GM12878 (cell line): ENCODE data around the gene CATSPER3. TPM values are rescaled to one million over a fixed set of nuclear protein-coding genes. Genes with fewer than 3 reads are reported as not detected.

Source experiments
- ATAC-seq: fragments of 200-7000 bp; cut with Tn5 transposase; 3 replicates; pipeline ENCODE4 v1.9.1; 2020; ENCODE audit warnings: mild to moderate bottlenecking, moderate library complexity
- BruUV-seq: library from RNA; stranded (reverse); fragments of 400-500 nt; replicated peaks from 2 replicates; lab custom pipeline; 2021; lab: Mats Ljungman, UMichigan
- CTCF ChIA-PET: fragments of 300-600 bp; sonication (Branson Sonifier 250); formaldehyde crosslinking; extraction: SDS; loops from one replicate; lab custom pipeline; 2021; ENCODE audit warnings: inconsistent platforms; lab: Yijun Ruan, JAX
- POLR2A ChIA-PET: fragments of 350-600 bp; formaldehyde crosslinking; extraction: SDS; loops from one replicate; lab custom pipeline; 2021; ENCODE audit warnings: inconsistent platforms; lab: Charles Lee
- RAD21 ChIA-PET: fragments of 300-600 bp; sonication (Branson Sonifier 250); formaldehyde crosslinking; loops from one replicate; lab custom pipeline; 2023; ENCODE audit warnings: antibody characterized with exemption; ENCODE audit not compliant: unreplicated experiment; lab: Charles Lee
- SMC1A ChIA-PET: fragments of 300-600 bp; sonication (Branson Sonifier 250); formaldehyde crosslinking; loops from one replicate; lab custom pipeline; 2023; ENCODE audit not compliant: unreplicated experiment, uncharacterized antibody; lab: Charles Lee
- DNase-seq: peaks from one replicate; pipeline ENCODE4 v3.0.0-alpha.2; 2011; ENCODE audit warnings: low read depth, low spot score
- FAIRE-seq: peaks from 3 replicates; lab custom pipeline; 2011; peaks lifted over from hg19 to GRCh38; lab: Jason Lieb, UNC
- H2AFZ ChIP-seq: 2 replicates; pipeline ENCODE4 v1.6.0; 2011; ENCODE audit warnings: low read depth, low read length, control low read depth; ENCODE audit not compliant: control insufficient read depth
- H3K27ac ChIP-seq: 2 replicates; pipeline ENCODE4 v1.5.1; 2011; ENCODE audit warnings: control low read depth; ENCODE audit not compliant: control insufficient read depth, insufficient read depth
- H3K27me3 ChIP-seq, 2 experiments: replicated peaks in 1 of 2; 2 replicates each; pipeline versions ENCODE4 v1.6.0 to v1.6.1; 2011; ENCODE audit warnings: low read length in 1 of 2; ENCODE audit not compliant: control insufficient read depth in 2 of 2, insufficient read depth in 2 of 2
- H3K36me3 ChIP-seq, 2 experiments: 2 replicates each; pipeline ENCODE4 v1.5.1; 2011; ENCODE audit warnings: low read length in 1 of 2; ENCODE audit not compliant: control insufficient read depth in 2 of 2, insufficient read depth in 2 of 2
- H3K4me1 ChIP-seq: 2 replicates; pipeline ENCODE4 v1.6.1; 2011; ENCODE audit warnings: mild to moderate bottlenecking, low read length, moderate library complexity, mixed read lengths; ENCODE audit not compliant: control insufficient read depth, insufficient read depth
- H3K4me2 ChIP-seq: 2 replicates; pipeline ENCODE4 v1.6.0; 2011; ENCODE audit warnings: control low read depth; ENCODE audit not compliant: control insufficient read depth, insufficient read depth
- H3K4me3 ChIP-seq: fragments of 200-600 bp; sonication (generic); 2 replicates; pipeline ENCODE4 v1.5.1; 2016
- H3K79me2 ChIP-seq: 2 replicates; pipeline ENCODE4 v1.6.0; 2011; ENCODE audit warnings: low read length; ENCODE audit not compliant: control insufficient read depth, insufficient read depth
- H3K9ac ChIP-seq: 2 replicates; pipeline ENCODE4 v1.8.0; 2011; ENCODE audit warnings: low read length, control low read depth, mixed read lengths; ENCODE audit not compliant: control insufficient read depth, insufficient read depth
- H3K9me3 ChIP-seq: replicated peaks from 3 replicates; pipeline ENCODE4 v1.5.1; 2011; ENCODE audit warnings: mild to moderate bottlenecking, low read length; ENCODE audit not compliant: control insufficient read depth, insufficient read depth
- H4K20me1 ChIP-seq: 2 replicates; pipeline ENCODE4 v1.6.0; 2011; ENCODE audit not compliant: control insufficient read depth, insufficient read depth
- ASH2L ChIP-seq: fragments of 300-600, 200-600 bp; sonication (generic); IDR thresholded peaks from 2 replicates; pipeline ENCODE4 v1.6.1; 2017; ENCODE audit warnings: low read depth, mild to moderate bottlenecking, borderline replicate concordance
- HDAC6 ChIP-seq: fragments of 200-600 bp; sonication (generic); IDR thresholded peaks from one replicate; pipeline ENCODE4 v1.8.0; 2017; ENCODE audit warnings: antibody characterized with exemption; ENCODE audit not compliant: unreplicated experiment
- IKZF1 ChIP-seq: fragments of 450-650 bp; conservative IDR thresholded peaks from 2 replicates; pipeline ENCODE4 v1.6.1; 2017; ENCODE audit warnings: antibody characterized with exemption, mild to moderate bottlenecking
- IRF4 ChIP-seq: IDR thresholded peaks from 2 replicates; pipeline ENCODE4 v1.6.1; 2011; ENCODE audit warnings: low read depth, low read length
- MEF2B ChIP-seq: fragments of 450-650 bp; IDR thresholded peaks from 2 replicates; pipeline ENCODE4 v1.6.1; 2018; ENCODE audit warnings: mild to moderate bottlenecking, moderate library complexity; ENCODE audit not compliant: partially characterized antibody, poor library complexity, severe bottlenecking
- MTA3 ChIP-seq: IDR thresholded peaks from 2 replicates; pipeline ENCODE4 v1.6.1; 2012; ENCODE audit warnings: low read length, inconsistent platforms, borderline replicate concordance
- MXI1 ChIP-seq: fragments of 150-350 bp; IDR thresholded peaks from 2 replicates; pipeline ENCODE4 v1.6.1; 2011; ENCODE audit warnings: low read depth, mild to moderate bottlenecking, inconsistent platforms, low read length, improper control_type of control experiment
- POLR2A ChIP-seq: IDR thresholded peaks from 2 replicates; pipeline ENCODE4 v1.6.1; 2011; ENCODE audit warnings: low read depth, mild to moderate bottlenecking, low read length
- POU2F2 ChIP-seq: IDR thresholded peaks from 3 replicates; pipeline ENCODE4 v1.6.1; 2011; ENCODE audit warnings: low read depth, mild to moderate bottlenecking, low read length, borderline replicate concordance
- RBBP5 ChIP-seq: fragments of 200-600 bp; sonication (generic); conservative IDR thresholded peaks from 2 replicates; pipeline ENCODE4 v1.6.1; 2016
- RELA ChIP-seq: fragments of 450-650 bp; IDR thresholded peaks from 2 replicates; pipeline ENCODE4 v1.8.0; 2014; ENCODE audit warnings: borderline replicate concordance; ENCODE audit not compliant: partially characterized antibody
- SUZ12 ChIP-seq: fragments of 200-600 bp; sonication (generic); IDR thresholded peaks from one replicate; pipeline ENCODE4 v1.6.1; 2018; ENCODE audit warnings: antibody characterized with exemption, mild to moderate bottlenecking; ENCODE audit not compliant: unreplicated experiment
- TAF1 ChIP-seq: IDR thresholded peaks from 2 replicates; pipeline ENCODE4 v1.6.1; 2011; ENCODE audit warnings: mild to moderate bottlenecking, low read depth, low read length, borderline replicate concordance
- WGBS: methylation state at CpG from one replicate; pipeline ENCODE4 v1.1.6; 2016; ENCODE audit warnings: low lambda C conversion rate; ENCODE audit not compliant: insufficient replicate concordance, insufficient coverage; ENCODE audit errors: missing lambda C conversion rate; 5-methylcytosine and 5-hydroxymethylcytosine counted together
- in situ Hi-C: fragments of 300-500 bp; cut with MboI; formaldehyde crosslinking; loops from 9 replicates; pipeline ENCODE4 v1.14.3; 2018; ENCODE audit warnings: mixed read lengths
- intact Hi-C: fragments of 100-400 bp; cut with micrococcal nuclease; formaldehyde crosslinking; loops from one replicate; pipeline ENCODE4 v1.14.2; 2022; ENCODE audit not compliant: unreplicated experiment
- polyA plus RNA-seq, 11 experiments: library from polyadenylated mRNA; depleted of rRNA in 4 of 11; unstranded in 6 of 11; stranded (reverse) in 5 of 11; fragments of >200 nt; fragmentation: Nextera tagmentation in 4 of 11; fragmentation: Illumina TruSeq in 1 of 11; extraction: Ambion mirVana in 4 of 11; extraction: Trizol in 1 of 11; gene quantifications; 1 replicate in 1 of 11; 2 replicates in 10 of 11; pipeline versions ENCODE4 v1.2.1 to v1.2.3, GENCODE V29; 2011 to 2016; ENCODE audit warnings: inconsistent platforms in 2 of 11, missing spikeins in 2 of 11, low read depth in 1 of 11
- total RNA-seq, 4 experiments: library from RNA; depleted of rRNA in 3 of 4; stranded (reverse); fragments of >200 nt in 3 of 4; fragmentation: Illumina TruSeq in 1 of 4; extraction: Trizol in 1 of 4; gene quantifications; 2 replicates each; pipeline versions ENCODE4 v1.2.1 to v1.2.3, GENCODE V29; 2013 to 2021
- TF ChIP-seq, protein P1 (sequence below): fragments of 450-650 bp; IDR thresholded peaks from 2 replicates; pipeline ENCODE4 v1.6.1; 2017; ENCODE audit warnings: low read depth, mild to moderate bottlenecking, moderate library complexity

CATSPER3 gene
- total and polyA plus RNA-seq, 10 of the 15 experiments (the other 5 are each of a cell fraction or from before 2014, with no cell fraction given) = 0.06 to 0.38 (median 0.13) TPM; not detected in 4

GRCh38 chr5:135032695-135032998 is 64.9 kb downstream of the CATSPER3 start:
- no peak for DNase-seq
- peaks cover 33 to 38% of the 10 kb centered on the region in 2 experiments for H3K27me3 ChIP-seq
- H3K36me3 ChIP-seq = no peaks in the 10 kb centered on the region
- H3K4me2 ChIP-seq = no peak overlapping the region
- no peak overlapping the region for H3K27ac ChIP-seq
- no peak for ATAC-seq
- no peak overlapping the region for H3K9ac ChIP-seq
- ChIA-PET SMC1A (no interaction called here), RAD21 (no interaction called here), CTCF (no interaction called here), POLR2A (no interaction called here)
- no peaks in the 10 kb centered on the region for H3K79me2 ChIP-seq
- no TSS peak for BruUV-seq
- H3K4me3 ChIP-seq = no peak overlapping the region; the same call in 1 of the 2 replicates
- TF ChIP-seq MEF2B (no peak), MTA3 (no peak), RELA (no peak)
- H4K20me1 ChIP-seq = no peaks in the 10 kb centered on the region
- intact Hi-C loops (no loop called here), in situ Hi-C loops (no loop called here)
- FAIRE-seq = no peak
- WGBS = 7% methylated on average over 18 of the region's 18 CpGs
- no peak overlapping the region for H2AFZ ChIP-seq
- H3K9me3 ChIP-seq = peaks cover 6% of the 10 kb centered on the region; the same call in 2 of the 3 replicates
- H3K4me1 ChIP-seq = no peaks in the 10 kb centered on the region

GRCh38 chr5:135032999-135033861 is 65.5 kb downstream of the CATSPER3 start:
- intact Hi-C loops (no loop called here), in situ Hi-C loops (no loop called here)
- ChIA-PET SMC1A (no interaction called here), RAD21 (no interaction called here), CTCF (no interaction called here), POLR2A (no interaction called here)
- no peak for FAIRE-seq
- 2% methylated on average over 69 of the region's 89 CpGs for WGBS
- H3K4me2 ChIP-seq = peak overlapping the region; percentile 85
- peak overlapping the region; percentile 58 for H3K4me3 ChIP-seq
- H3K9ac ChIP-seq = no peak overlapping the region
- peak; percentile 21; the same call in 1 of the 3 replicates for ATAC-seq
- no peaks in the 10 kb centered on the region for H3K4me1 ChIP-seq
- H3K27ac ChIP-seq = no peak overlapping the region
- no peak for DNase-seq
- peaks cover 6% of the 10 kb centered on the region; the same call in 2 of the 3 replicates for H3K9me3 ChIP-seq
- H3K27me3 ChIP-seq = peaks cover 35 to 43% of the 10 kb centered on the region in 2 experiments
- no peaks in the 10 kb centered on the region; the same call in 1 of the 2 replicates for H4K20me1 ChIP-seq
- no peaks in the 10 kb centered on the region for H3K79me2 ChIP-seq
- H3K36me3 ChIP-seq = no peaks in the 10 kb centered on the region
- BruUV-seq = no TSS peak
- H2AFZ ChIP-seq = no peak overlapping the region
- TF ChIP-seq, protein P1, sequence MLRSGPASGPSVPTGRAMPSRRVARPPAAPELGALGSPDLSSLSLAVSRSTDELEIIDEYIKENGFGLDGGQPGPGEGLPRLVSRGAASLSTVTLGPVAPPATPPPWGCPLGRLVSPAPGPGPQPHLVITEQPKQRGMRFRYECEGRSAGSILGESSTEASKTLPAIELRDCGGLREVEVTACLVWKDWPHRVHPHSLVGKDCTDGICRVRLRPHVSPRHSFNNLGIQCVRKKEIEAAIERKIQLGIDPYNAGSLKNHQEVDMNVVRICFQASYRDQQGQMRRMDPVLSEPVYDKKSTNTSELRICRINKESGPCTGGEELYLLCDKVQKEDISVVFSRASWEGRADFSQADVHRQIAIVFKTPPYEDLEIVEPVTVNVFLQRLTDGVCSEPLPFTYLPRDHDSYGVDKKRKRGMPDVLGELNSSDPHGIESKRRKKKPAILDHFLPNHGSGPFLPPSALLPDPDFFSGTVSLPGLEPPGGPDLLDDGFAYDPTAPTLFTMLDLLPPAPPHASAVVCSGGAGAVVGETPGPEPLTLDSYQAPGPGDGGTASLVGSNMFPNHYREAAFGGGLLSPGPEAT = no peak
- TF ChIP-seq POLR2A (no peak), MXI1 (no peak), SUZ12 (peak; percentile 88), TAF1 (no peak), POU2F2 (no peak), HDAC6 (peak; percentile 58), RBBP5 (no peak), IRF4 (no peak), ASH2L (no peak), IKZF1 (no peak)
